Sigmoid colon (tissue), 7 donors: ENCODE data around the gene U2AF2. TPM values are rescaled to one million over a fixed set of nuclear protein-coding genes. Genes with fewer than 3 reads are reported as not detected.

Source experiments
- DNase-seq: peaks from one replicate; pipeline ENCODE4 v3.0.0-alpha.2; 2019
- H3K27ac ChIP-seq, 4 donors: fragments of 200-600 bp; sonication (generic); one replicate each; pipeline ENCODE4 v1.5.1; 2016 to 2019; ENCODE audit warnings: mild to moderate bottlenecking in 1 of 4
- H3K27me3 ChIP-seq, 3 donors: fragments of 200-600 bp; sonication (generic); one replicate each; pipeline ENCODE4 v1.5.1; 2019; ENCODE audit warnings: mild to moderate bottlenecking in 1 of 3
- H3K36me3 ChIP-seq, 4 donors: fragments of 200-600 bp; sonication (generic); one replicate each; pipeline ENCODE4 v1.5.1; 2016 to 2019
- H3K4me1 ChIP-seq, 4 donors: fragments of 200-600 bp; sonication (generic); one replicate each; pipeline ENCODE4 v1.5.1; 2017 to 2019
- H3K4me3 ChIP-seq, 4 donors: fragments of 200-600 bp; sonication (generic); one replicate each; pipeline ENCODE4 v1.5.1; 2017 to 2019; ENCODE audit warnings: mild to moderate bottlenecking in 2 of 4, moderate library complexity in 1 of 4
- H3K9me3 ChIP-seq, 4 donors: fragments of 200-600 bp in 3 of 4; sonication (generic) in 3 of 4; one replicate each; pipeline versions ENCODE4 v1.5.1 to v1.6.1; 2013 to 2019
- EP300 ChIP-seq, 4 donors: sonication (generic); formaldehyde crosslinking; IDR thresholded peaks; one replicate each; pipeline ENCODE4 v1.6.1; 2017; ENCODE audit warnings: antibody characterized with exemption in 4 of 4
- POLR2A ChIP-seq, 2 donors: fragments of 450-650 bp; IDR thresholded peaks; one replicate each; pipeline ENCODE4 v1.6.1; 2016; ENCODE audit warnings: antibody characterized with exemption in 2 of 2, mild to moderate bottlenecking in 2 of 2, moderate library complexity in 2 of 2
- POLR2AphosphoS5 ChIP-seq, 4 donors: sonication (generic); formaldehyde crosslinking; IDR thresholded peaks; one replicate each; pipeline ENCODE4 v1.6.1; 2017; ENCODE audit warnings: antibody characterized with exemption in 4 of 4
- WGBS, 2 donors: extraction: QIAGEN DNeasy Blood & Tissue Kit; methylation state at CpG; one replicate each; pipeline ENCODE4 v1.1.7; 2013; 5-methylcytosine and 5-hydroxymethylcytosine counted together
- intact Hi-C: fragments of 100-400 bp; cut with DNase I; formaldehyde crosslinking; loops from one replicate; pipeline ENCODE4 v1.15.1; 2023
- polyA plus RNA-seq, 3 donors: library from polyadenylated mRNA; stranded (reverse); fragments of 200-250 nt; gene quantifications; one replicate each; pipeline ENCODE4 v1.2.3, GENCODE V29; 2013
- total RNA-seq, 4 donors: library from RNA; depleted of rRNA; stranded (reverse); fragments of >200 nt; gene quantifications; one replicate each; pipeline ENCODE4 v1.1.0, GENCODE V29; 2016
- TF ChIP-seq, protein P1 (sequence below), 4 experiments: fragments of 450-650 bp in 3 of 4; fragments of 200-600 bp in 1 of 4; IDR thresholded peaks; one replicate each; pipeline ENCODE4 v1.5.1; 2016 to 2019; ENCODE audit warnings: antibody characterized with exemption in 4 of 4, mild to moderate bottlenecking in 3 of 4, moderate library complexity in 2 of 4
- donor health status: healthy with polysubstance abuse.
- donor health status: Bipolar disorder and iron deficiency.
- donor health status: healthy.

The U2AF2 gene
- total and polyA plus RNA-seq, 7 donors: 52.1 to 162 (median 79.7) TPM

DNA sequence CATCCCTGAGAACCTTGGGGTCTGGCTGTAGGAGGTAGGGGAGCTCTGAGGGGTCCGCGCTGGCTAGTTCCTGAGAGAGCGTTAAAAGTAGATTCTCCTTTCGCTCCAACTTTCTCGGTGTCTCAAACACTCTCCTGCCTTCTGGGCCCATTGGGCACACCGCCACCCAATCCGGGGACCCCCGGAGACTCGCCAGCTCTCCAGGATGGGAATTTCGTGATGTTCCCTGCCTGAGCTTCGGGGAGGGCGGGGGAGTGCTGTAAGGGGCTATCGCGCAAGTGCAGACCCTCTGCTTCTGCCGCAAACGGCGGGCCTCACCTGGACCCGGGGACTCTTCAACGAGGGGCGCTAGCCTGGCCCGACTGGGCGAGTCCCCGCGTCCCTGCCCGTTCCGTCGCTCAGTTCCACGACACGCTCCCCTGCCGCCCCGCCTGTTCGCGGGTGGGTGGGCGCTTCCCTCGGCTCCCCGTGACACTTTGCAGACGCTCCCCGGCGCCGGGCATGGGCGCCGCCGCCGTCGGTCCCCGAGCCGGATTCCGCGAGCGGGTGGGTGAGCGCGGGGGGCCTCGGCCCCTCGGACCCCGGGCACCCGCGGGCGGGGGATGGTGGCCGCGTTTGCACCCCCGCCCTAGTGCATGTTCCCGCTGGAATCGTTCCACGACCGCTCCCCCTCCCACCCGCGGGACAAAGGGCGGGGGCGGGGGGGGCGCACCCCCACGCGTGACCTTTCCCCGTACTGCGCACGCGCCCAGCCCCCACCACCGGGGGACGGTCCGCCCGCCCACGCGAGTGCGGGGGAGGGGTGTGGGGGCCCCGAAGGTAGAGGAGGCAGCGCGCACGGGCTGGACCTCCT lies 6.9 kb upstream of the U2AF2 start, which contains the start of gene CCDC106:
CCDC106 (plus strand) TSS at position 481 of the 853 bp plus-strand sequence. CDS start 835 bp downstream, outside the sequence.
- peak within 1 kb of the TSS; percentile 89 to 94 (median 92) for H3K27ac ChIP-seq
- no peaks in the 10 kb centered on the region for H3K27me3 ChIP-seq
- H3K4me3 ChIP-seq: peak within 1 kb of the TSS; percentile 86 to 98 (median 90)
- H3K9me3 ChIP-seq: no peaks in the 10 kb centered on the region
- peak; percentile 88 for DNase-seq
- peaks cover 0 to 25% (median 6%) of the 10 kb centered on the region in 4 donors for H3K36me3 ChIP-seq
- no peak for TF ChIP-seq EP300 (IDR thresholded peaks at IDR 0.05)
- TF ChIP-seq POLR2AphosphoS5 (IDR thresholded peaks at IDR 0.05): peak in 3 of 4 donors; percentile 14 to 65 (median 54)
- TF ChIP-seq, protein P1, sequence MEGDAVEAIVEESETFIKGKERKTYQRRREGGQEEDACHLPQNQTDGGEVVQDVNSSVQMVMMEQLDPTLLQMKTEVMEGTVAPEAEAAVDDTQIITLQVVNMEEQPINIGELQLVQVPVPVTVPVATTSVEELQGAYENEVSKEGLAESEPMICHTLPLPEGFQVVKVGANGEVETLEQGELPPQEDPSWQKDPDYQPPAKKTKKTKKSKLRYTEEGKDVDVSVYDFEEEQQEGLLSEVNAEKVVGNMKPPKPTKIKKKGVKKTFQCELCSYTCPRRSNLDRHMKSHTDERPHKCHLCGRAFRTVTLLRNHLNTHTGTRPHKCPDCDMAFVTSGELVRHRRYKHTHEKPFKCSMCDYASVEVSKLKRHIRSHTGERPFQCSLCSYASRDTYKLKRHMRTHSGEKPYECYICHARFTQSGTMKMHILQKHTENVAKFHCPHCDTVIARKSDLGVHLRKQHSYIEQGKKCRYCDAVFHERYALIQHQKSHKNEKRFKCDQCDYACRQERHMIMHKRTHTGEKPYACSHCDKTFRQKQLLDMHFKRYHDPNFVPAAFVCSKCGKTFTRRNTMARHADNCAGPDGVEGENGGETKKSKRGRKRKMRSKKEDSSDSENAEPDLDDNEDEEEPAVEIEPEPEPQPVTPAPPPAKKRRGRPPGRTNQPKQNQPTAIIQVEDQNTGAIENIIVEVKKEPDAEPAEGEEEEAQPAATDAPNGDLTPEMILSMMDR (IDR thresholded peaks at IDR 0.05): no peak
- no peak for TF ChIP-seq POLR2A (IDR thresholded peaks at IDR 0.05)
- intact Hi-C loops: no loop called here
- peaks cover 0 to 57% (median 49%) of the 10 kb centered on the region in 4 donors for H3K4me1 ChIP-seq
- WGBS, 2 donors: 1 to 2% methylated on average over 87 of the region's 87 CpGs

DNA sequence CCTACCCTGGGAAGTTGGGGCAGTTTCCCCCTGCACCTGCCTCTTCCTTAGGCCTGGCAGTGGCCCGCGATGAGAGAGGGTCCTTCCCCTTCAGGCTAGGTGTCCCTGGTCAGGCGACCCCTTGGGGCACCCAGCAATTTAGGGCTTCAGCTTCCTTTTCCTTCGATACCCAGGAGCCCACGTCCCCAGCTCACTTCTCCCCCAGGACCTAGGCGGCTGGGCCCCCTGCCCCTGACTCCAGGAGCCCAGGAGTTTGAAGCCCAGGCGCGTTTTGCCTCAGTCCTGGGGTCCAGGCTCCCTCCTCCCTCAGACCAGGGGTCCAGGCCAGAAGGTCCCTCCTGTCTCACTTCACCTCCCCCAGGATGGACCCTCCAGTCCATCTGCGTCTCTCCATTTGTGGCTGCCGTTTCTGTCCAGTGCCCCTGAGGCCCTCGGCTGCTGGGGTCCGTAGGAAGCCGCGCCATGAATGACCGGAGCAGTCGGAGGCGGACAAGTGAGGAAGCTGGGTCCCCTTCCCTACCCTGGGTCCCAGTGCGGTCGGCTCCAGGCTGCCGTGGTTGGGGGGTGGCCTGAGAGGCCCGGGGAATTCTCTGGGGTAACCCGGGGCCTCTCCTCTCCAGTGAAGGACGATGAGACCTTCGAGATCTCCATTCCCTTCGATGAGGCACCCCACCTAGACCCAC lies 6.1 kb upstream of the U2AF2 start:
- H3K4me1 ChIP-seq: peaks cover 0 to 59% (median 51%) of the 10 kb centered on the region in 4 donors
- H3K36me3 ChIP-seq: peaks cover 0 to 25% (median 6%) of the 10 kb centered on the region in 4 donors
- TF ChIP-seq, protein P1 (IDR thresholded peaks at IDR 0.05): no peak
- no peak for TF ChIP-seq POLR2AphosphoS5 (IDR thresholded peaks at IDR 0.05)
- no peak for TF ChIP-seq EP300 (IDR thresholded peaks at IDR 0.05)
- TF ChIP-seq POLR2A (IDR thresholded peaks at IDR 0.05): no peak
- 41 to 54% methylated on average over 25 of the region's 25 CpGs for WGBS, 2 donors
- intact Hi-C loops: no loop called here
- H3K27ac ChIP-seq: peak overlapping the region; percentile 89 to 94 (median 92)
- no peaks in the 10 kb centered on the region for H3K27me3 ChIP-seq
- DNase-seq: no peak
- no peaks in the 10 kb centered on the region for H3K9me3 ChIP-seq
- peak overlapping the region; percentile 86 to 98 (median 90) for H3K4me3 ChIP-seq

DNA sequence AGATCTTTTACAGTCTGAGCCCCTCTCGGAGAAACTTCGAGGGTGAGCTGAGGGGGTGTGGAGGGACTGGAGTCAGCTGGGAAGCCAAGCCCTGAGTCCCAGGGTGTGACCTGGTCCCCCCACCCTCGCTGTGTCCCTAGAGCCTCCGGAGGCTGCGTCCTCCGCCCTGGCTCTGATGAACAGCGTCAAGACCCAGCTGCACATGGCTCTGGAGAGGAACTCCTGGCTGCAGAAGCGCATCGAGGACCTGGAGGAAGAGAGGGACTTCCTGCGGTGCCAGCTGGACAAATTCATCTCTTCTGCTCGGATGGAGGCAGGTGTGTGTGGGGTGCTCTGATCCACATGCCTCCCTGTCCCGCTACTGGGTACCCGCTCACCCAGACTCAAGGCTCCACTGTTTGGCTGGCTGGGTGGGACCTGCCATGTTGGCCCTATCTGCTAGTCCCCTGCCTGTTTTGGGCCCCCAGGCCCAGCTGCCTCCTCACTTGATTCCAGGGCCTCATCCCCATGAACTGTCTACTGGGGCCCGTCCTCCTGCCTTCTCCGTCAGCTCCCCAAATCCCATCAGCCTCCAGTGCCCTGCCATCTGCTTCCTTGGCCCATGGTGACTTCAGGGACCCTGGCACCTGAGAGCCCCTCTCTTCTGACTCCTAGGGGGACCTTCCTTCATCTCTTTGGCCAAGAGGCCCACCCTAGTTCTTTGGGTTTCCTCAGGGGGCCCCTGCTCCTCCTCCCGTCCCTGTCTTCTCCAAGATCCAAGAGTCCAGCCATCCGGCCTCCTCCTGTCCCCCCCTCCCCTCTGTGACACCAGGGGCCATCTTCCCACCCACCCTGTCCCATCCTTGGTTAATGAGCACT lies 5.3 kb upstream of the U2AF2 start:
- Histone ChIP-seq H3K4me3 (peak overlapping the region; percentile 86 to 98 (median 90)), H3K36me3 (peaks cover 0 to 25% (median 6%) of the 10 kb centered on the region in 4 donors), H3K27ac (peak overlapping the region; percentile 89 to 94 (median 92)), H3K4me1 (peaks cover 0 to 52% (median 43%) of the 10 kb centered on the region in 4 donors), H3K9me3 (no peaks in the 10 kb centered on the region), H3K27me3 (no peaks in the 10 kb centered on the region)
- intact Hi-C loops: loop anchor here (10.0 kb wide), 1 partner anchor 535 kb away; the partner anchor contains the start of gene PPP1R12C
- WGBS, 2 donors: 84 to 89% methylated on average over 17 of the region's 17 CpGs
- no peak for TF ChIP-seq POLR2AphosphoS5 (IDR thresholded peaks at IDR 0.05)
- TF ChIP-seq EP300 (IDR thresholded peaks at IDR 0.05): no peak
- TF ChIP-seq, protein P1 (IDR thresholded peaks at IDR 0.05): no peak
- TF ChIP-seq POLR2A (IDR thresholded peaks at IDR 0.05): no peak
- DNase-seq: no peak

DNA sequence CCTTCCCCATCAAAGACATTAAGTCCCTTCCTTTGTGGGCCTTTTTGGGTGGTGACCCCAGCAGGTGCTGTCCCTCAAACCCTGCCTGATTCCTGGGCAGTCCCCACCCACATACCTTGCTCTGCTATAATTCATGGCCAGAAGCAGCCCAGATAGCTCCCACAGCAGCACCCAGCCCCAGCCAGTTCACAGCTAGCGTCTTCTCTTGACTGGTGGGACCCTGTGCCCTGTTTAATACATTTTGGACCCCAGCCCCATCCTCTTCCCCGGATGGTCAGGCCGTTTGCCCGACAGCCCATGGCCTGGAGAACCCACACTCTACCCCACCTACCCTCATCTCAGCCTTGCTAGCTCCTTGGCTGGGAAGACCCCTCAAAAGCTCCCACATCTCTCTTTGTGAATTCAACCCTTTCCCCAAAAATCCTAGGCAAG lies 4.7 kb upstream of the U2AF2 start:
- intact Hi-C loops: loop anchor here (10.0 kb wide), 1 partner anchor 535 kb away; the partner anchor contains the start of gene PPP1R12C
- no peak for DNase-seq
- peaks cover 0 to 45% (median 37%) of the 10 kb centered on the region in 4 donors for H3K4me1 ChIP-seq
- no peak overlapping the region for H3K4me3 ChIP-seq
- peak overlapping the region in 1 of 4 donors; percentile 94 for H3K27ac ChIP-seq
- H3K36me3 ChIP-seq: peaks cover 0 to 20% (median 5%) of the 10 kb centered on the region in 4 donors
- 90 to 91% methylated on average over 4 of the region's 4 CpGs for WGBS, 2 donors
- H3K27me3 ChIP-seq: no peaks in the 10 kb centered on the region
- H3K9me3 ChIP-seq: no peaks in the 10 kb centered on the region
- TF ChIP-seq, protein P1 (IDR thresholded peaks at IDR 0.05): no peak
- TF ChIP-seq POLR2A (IDR thresholded peaks at IDR 0.05) (no peak), EP300 (IDR thresholded peaks at IDR 0.05) (no peak), POLR2AphosphoS5 (IDR thresholded peaks at IDR 0.05) (no peak)
